ENCODE data around the gene ENTPD2. TPM values are rescaled to one million over a fixed set of nuclear protein-coding genes. Genes with fewer than 3 reads are reported as not detected.

The ENTPD2 gene
- total and polyA plus RNA-seq, 2 experiments from 2014 or later = 1.8 to 1.9 TPM

GRCh38 chr9:137044502-137045177 is 9.2 kb downstream of the ENTPD2 start (continued):
- TF ChIP-seq REST (IDR thresholded peaks at IDR 0.05; ENCODE audit: unreplicated experiment) (no peak), NANOG (IDR thresholded peaks at IDR 0.05; ENCODE audit: borderline replicate concordance) (no peak), ZNF331 (CRISPR knock-in tag; IDR thresholded peaks at IDR 0.05; ENCODE audit: low read depth) (no peak), STAT1 (IDR thresholded peaks at IDR 0.05; ENCODE audit: unreplicated experiment) (no peak), EZH2 (IDR thresholded peaks at IDR 0.05; ENCODE audit: low read depth, unreplicated experiment) (no peak)
- TF ChIP-seq, protein P1, sequence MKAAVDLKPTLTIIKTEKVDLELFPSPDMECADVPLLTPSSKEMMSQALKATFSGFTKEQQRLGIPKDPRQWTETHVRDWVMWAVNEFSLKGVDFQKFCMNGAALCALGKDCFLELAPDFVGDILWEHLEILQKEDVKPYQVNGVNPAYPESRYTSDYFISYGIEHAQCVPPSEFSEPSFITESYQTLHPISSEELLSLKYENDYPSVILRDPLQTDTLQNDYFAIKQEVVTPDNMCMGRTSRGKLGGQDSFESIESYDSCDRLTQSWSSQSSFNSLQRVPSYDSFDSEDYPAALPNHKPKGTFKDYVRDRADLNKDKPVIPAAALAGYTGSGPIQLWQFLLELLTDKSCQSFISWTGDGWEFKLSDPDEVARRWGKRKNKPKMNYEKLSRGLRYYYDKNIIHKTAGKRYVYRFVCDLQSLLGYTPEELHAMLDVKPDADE (IDR thresholded peaks at IDR 0.05) = no peak

GRCh38 chr9:137044037-137044436 is 9.8 kb downstream of the ENTPD2 start:
- Histone ChIP-seq H3K4me3 (no peak overlapping the region), H3K9me2 (ENCODE audit: insufficient read depth) (no peaks in the 10 kb centered on the region), H3K27ac (ENCODE audit: low read depth) (no peak overlapping the region), H3K79me2 (replicated peaks; ENCODE audit: insufficient read depth) (peaks cover 7% of the 10 kb centered on the region; the same call in 1 of the 2 replicates), H4K20me1 (replicated peaks; ENCODE audit: insufficient read depth) (no peaks in the 10 kb centered on the region; the same call in 1 of the 2 replicates), H3F3A (replicated peaks; ENCODE audit: low read depth) (no peaks in the 10 kb centered on the region), H3K4me1 (ENCODE audit: insufficient read depth) (peaks cover 7% of the 10 kb centered on the region; the same call in 1 of the 2 replicates), H3K27me3 (ENCODE audit: insufficient read depth) (peaks cover 28% of the 10 kb centered on the region), H3K4me2 (no peak overlapping the region), H2AFZ (no peak overlapping the region), H3K36me3 (ENCODE audit: insufficient read depth) (no peaks in the 10 kb centered on the region)
- DNase-seq (ENCODE audit: low spot score) (no peak), ATAC-seq (no peak)
- H3K36me3 Mint-ChIP-seq (ENCODE audit: low read depth) = no peaks in the 10 kb centered on the region
- peaks cover 4% of the 10 kb centered on the region; the same call in 1 of the 3 replicates for H3K4me1 Mint-ChIP-seq
- H3K27ac Mint-ChIP-seq = no peak overlapping the region
- H3K4me3 Mint-ChIP-seq = no peak overlapping the region
- peaks cover 30% of the 10 kb centered on the region for H3K27me3 Mint-ChIP-seq (ENCODE audit: insufficient read depth, low read depth, poor library complexity)
- H3K9me3 Mint-ChIP-seq = no peaks in the 10 kb centered on the region
- TF ChIP-seq JUNB (IDR thresholded peaks at IDR 0.05; ENCODE audit: unreplicated experiment) = no peak
- no peak for TF ChIP-seq ZNF114 (CRISPR knock-in tag; IDR thresholded peaks at IDR 0.05)
- TF ChIP-seq, protein P1 (IDR thresholded peaks at IDR 0.05) = no peak
- no peak for TF ChIP-seq EZH2 (IDR thresholded peaks at IDR 0.05; ENCODE audit: low read depth, unreplicated experiment)
- TF ChIP-seq ZNF462 (CRISPR knock-in tag; IDR thresholded peaks at IDR 0.05) = no peak
- TF ChIP-seq CREB1 (CRISPR knock-in tag; IDR thresholded peaks at IDR 0.05; ENCODE audit: low read depth) = no peak
- TF ChIP-seq NANOG (IDR thresholded peaks at IDR 0.05; ENCODE audit: borderline replicate concordance) = no peak
- no peak for TF ChIP-seq POLR2AphosphoS5 (IDR thresholded peaks at IDR 0.05; ENCODE audit: low read depth)
- TF ChIP-seq STAT1 (IDR thresholded peaks at IDR 0.05; ENCODE audit: unreplicated experiment) = no peak
- no peak for TF ChIP-seq EZH2phosphoT487 (IDR thresholded peaks at IDR 0.05; ENCODE audit: unreplicated experiment)
